Fibroblast of lung (primary cell): ENCODE results near the gene GDF11. TPM values are rescaled to one million over a fixed set of nuclear protein-coding genes. Genes with fewer than 3 reads are reported as not detected.

ENCODE experiments used
- DNase-seq, 2 donors: peaks; one replicate each; pipeline versions ENCODE4 v3.0.0 to v3.0.0-alpha.2; 2010; ENCODE audit warnings: low read depth in 2 of 2
- H2AFZ ChIP-seq: 2 replicates; pipeline ENCODE4 v1.5.1; 2012; ENCODE audit warnings: low read length, control low read depth, inconsistent platforms
- H3K27ac ChIP-seq: 2 replicates; pipeline ENCODE4 v1.5.1; 2011; ENCODE audit warnings: low read length, control low read depth; ENCODE audit not compliant: insufficient read depth
- H3K27me3 ChIP-seq: 2 replicates; pipeline ENCODE4 v1.5.1; 2011; ENCODE audit warnings: mild to moderate bottlenecking, low read length; ENCODE audit not compliant: control insufficient read depth, insufficient read depth
- H3K36me3 ChIP-seq: 2 replicates; pipeline ENCODE4 v1.5.1; 2011; ENCODE audit warnings: low read length; ENCODE audit not compliant: control insufficient read depth, insufficient read depth
- H3K4me1 ChIP-seq: 2 replicates; pipeline ENCODE4 v1.5.1; 2011; ENCODE audit warnings: low read length; ENCODE audit not compliant: control insufficient read depth, insufficient read depth; ENCODE audit errors: extremely low read depth
- H3K4me2 ChIP-seq: 2 replicates; pipeline ENCODE4 v1.5.1; 2011; ENCODE audit warnings: low read length, control low read depth; ENCODE audit not compliant: insufficient read depth; ENCODE audit errors: extremely low read depth
- H3K4me3 ChIP-seq, 4 experiments: fragments of 200-600 bp in 1 of 4; sonication (generic) in 1 of 4; replicated peaks in 1 of 4; 2 replicates each; pipeline ENCODE4 v1.5.1; 2011 to 2016; ENCODE audit warnings: low read length in 4 of 4, low read depth in 3 of 4, mild to moderate bottlenecking in 3 of 4, control low read depth in 2 of 4, inconsistent platforms in 1 of 4, mixed read lengths in 1 of 4; ENCODE audit not compliant: insufficient read depth in 1 of 4; ENCODE audit errors: control extremely low read depth in 1 of 4
- H3K79me2 ChIP-seq: 2 replicates; pipeline ENCODE4 v1.5.1; 2012; ENCODE audit warnings: mild to moderate bottlenecking, low read length, inconsistent platforms; ENCODE audit not compliant: control insufficient read depth, insufficient read depth
- H3K9ac ChIP-seq: 2 replicates; pipeline ENCODE4 v1.5.1; 2011; ENCODE audit warnings: mild to moderate bottlenecking, low read length, control low read depth; ENCODE audit not compliant: insufficient read depth
- H3K9me3 ChIP-seq: 2 replicates; pipeline ENCODE4 v1.5.1; 2012; ENCODE audit warnings: low read depth, low read length; ENCODE audit not compliant: control insufficient read depth, insufficient read depth
- H4K20me1 ChIP-seq: 2 replicates; pipeline ENCODE4 v1.5.1; 2011; ENCODE audit warnings: low read length; ENCODE audit not compliant: control insufficient read depth, insufficient read depth; ENCODE audit errors: extremely low read depth
- CTCF ChIP-seq, 2 donors: IDR thresholded peaks in 1 of 2; conservative IDR thresholded peaks in 1 of 2; 1 replicate in 1 of 2; 2 replicates in 1 of 2; pipeline ENCODE4 v1.5.1; 2011 to 2012; ENCODE audit warnings: low read length in 2 of 2, control low read depth in 1 of 2, inconsistent platforms in 1 of 2, low read depth in 1 of 2, mild to moderate bottlenecking in 1 of 2
- EZH2 ChIP-seq: IDR thresholded peaks from 2 replicates; pipeline ENCODE4 v1.5.1; 2012; ENCODE audit warnings: low read length, control low read depth, mild to moderate bottlenecking; ENCODE audit errors: missing control alignments
- polyA plus RNA-seq, 2 donors: library from polyadenylated mRNA; depleted of rRNA in 1 of 2; stranded (reverse) in 1 of 2; unstranded in 1 of 2; fragments of >200 nt; gene quantifications; 2 replicates each; pipeline ENCODE4 v1.2.1, GENCODE V29; 2011 to 2012; ENCODE audit warnings: missing spikeins in 1 of 2
- total RNA-seq: library from RNA; depleted of rRNA; stranded (reverse); fragments of >200 nt; gene quantifications from 2 replicates; pipeline ENCODE4 v1.2.1, GENCODE V29; 2014

GDF11 gene
- total and polyA plus RNA-seq, 2 donors (not counting 1 experiment from before 2014, with no cell fraction given): 4.3 to 9.4 TPM

GRCh38 chr12:55694651-55695050 is 48.3 kb upstream of the GDF11 start:
- Histone ChIP-seq H3K27ac (no peak overlapping the region), H4K20me1 (no peaks in the 10 kb centered on the region), H3K27me3 (no peaks in the 10 kb centered on the region), H3K4me3 (no peak overlapping the region), H3K36me3 (peaks cover 15% of the 10 kb centered on the region), H2AFZ (no peak overlapping the region), H3K4me2 (no peak overlapping the region), H3K4me1 (no peaks in the 10 kb centered on the region), H3K79me2 (no peaks in the 10 kb centered on the region), H3K9me3 (no peaks in the 10 kb centered on the region), H3K9ac (no peak overlapping the region)
- no peak for DNase-seq
- TF ChIP-seq CTCF (conservative IDR thresholded peaks at IDR 0.05 in 1 of 2, IDR thresholded peaks at IDR 0.05 in 1 of 2; ENCODE audit: low read depth in 1 of 2, low read length in 2 of 2): no peak
- TF ChIP-seq EZH2: no peak

GRCh38 chr12:55695349-55695748 is 47.6 kb upstream of the GDF11 start:
- Histone ChIP-seq H3K9me3 (no peaks in the 10 kb centered on the region), H2AFZ (no peak overlapping the region)
- DNase-seq: no peak

GRCh38 chr12:55696141-55696540 is 46.8 kb upstream of the GDF11 start:
- H4K20me1 ChIP-seq: no peaks in the 10 kb centered on the region
- DNase-seq: no peak

More at GRCh38 chr12:55695349-55695748, 47.6 kb upstream of the GDF11 start:
- H3K27ac ChIP-seq: no peak overlapping the region
- H4K20me1 ChIP-seq: no peaks in the 10 kb centered on the region
- no peak overlapping the region for H3K4me2 ChIP-seq
- no peaks in the 10 kb centered on the region for H3K79me2 ChIP-seq
- peaks cover 15% of the 10 kb centered on the region for H3K36me3 ChIP-seq
- H3K4me1 ChIP-seq: no peaks in the 10 kb centered on the region
- no peak for TF ChIP-seq EZH2
- TF ChIP-seq CTCF (conservative IDR thresholded peaks at IDR 0.05 in 1 of 2, IDR thresholded peaks at IDR 0.05 in 1 of 2; ENCODE audit: low read depth in 1 of 2, low read length in 2 of 2): no peak
- no peaks in the 10 kb centered on the region for H3K27me3 ChIP-seq
- no peak overlapping the region for H3K9ac ChIP-seq
- H3K4me3 ChIP-seq: no peak overlapping the region

More at GRCh38 chr12:55696141-55696540, 46.8 kb upstream of the GDF11 start:
- no peak overlapping the region for H3K27ac ChIP-seq
- no peaks in the 10 kb centered on the region for H3K9me3 ChIP-seq
- no peak overlapping the region for H3K9ac ChIP-seq
- H3K4me3 ChIP-seq: no peak overlapping the region
- H3K79me2 ChIP-seq: no peaks in the 10 kb centered on the region
- H2AFZ ChIP-seq: no peak overlapping the region
- TF ChIP-seq EZH2 (no peak), CTCF (conservative IDR thresholded peaks at IDR 0.05 in 1 of 2, IDR thresholded peaks at IDR 0.05 in 1 of 2; ENCODE audit: low read depth in 1 of 2, low read length in 2 of 2) (no peak)
- peaks cover 2% of the 10 kb centered on the region for H3K4me1 ChIP-seq
- H3K27me3 ChIP-seq: no peaks in the 10 kb centered on the region
- H3K36me3 ChIP-seq: peaks cover 17% of the 10 kb centered on the region
- no peak overlapping the region for H3K4me2 ChIP-seq
